Suprapubic skin (tissue), 4 donors: Measurements from ENCODE around the gene GPSM3.

Source experiments
- EP300 ChIP-seq: sonication (generic); formaldehyde crosslinking; IDR thresholded peaks from one replicate; pipeline ENCODE4 v1.6.1; 2017; ENCODE audit warnings: antibody characterized with exemption
- POLR2A ChIP-seq, 2 donors: fragments of 450-650 bp; IDR thresholded peaks; one replicate each; pipeline ENCODE4 v1.6.1; 2017; ENCODE audit warnings: antibody characterized with exemption in 2 of 2, mild to moderate bottlenecking in 2 of 2, moderate library complexity in 2 of 2
- POLR2AphosphoS5 ChIP-seq, 3 donors: sonication (generic); formaldehyde crosslinking; IDR thresholded peaks; one replicate each; pipeline ENCODE4 v1.6.1; 2017; ENCODE audit warnings: antibody characterized with exemption in 3 of 3
- TF ChIP-seq, protein P1 (sequence below), 2 donors: fragments of 200-600 bp in 1 of 2; fragments of 450-650 bp in 1 of 2; sonication (generic) in 1 of 2; IDR thresholded peaks; one replicate each; pipeline ENCODE4 v1.5.1; 2016 to 2019; ENCODE audit warnings: antibody characterized with exemption in 2 of 2, mild to moderate bottlenecking in 1 of 2, moderate library complexity in 1 of 2

DNA sequence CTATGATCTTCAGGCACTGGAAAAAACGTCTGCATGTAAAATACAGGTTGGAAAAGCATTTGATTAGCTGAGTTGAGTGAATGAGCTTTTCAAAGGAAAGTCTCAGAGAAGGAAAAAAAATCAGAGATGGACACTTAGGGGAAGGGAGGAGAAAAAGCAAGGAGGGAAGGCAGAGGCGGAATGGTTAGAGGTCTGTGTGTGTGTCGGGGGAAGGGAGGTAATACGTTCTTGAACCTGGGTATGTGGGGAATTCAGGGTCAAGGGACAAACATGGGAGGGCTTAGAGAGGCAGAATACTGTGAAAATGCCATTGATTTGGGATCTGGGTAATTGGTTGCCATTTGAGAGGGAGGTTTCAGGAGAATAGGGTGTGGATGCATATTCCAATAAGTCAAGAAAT is 45.8 kb downstream of the GPSM3 start:
- TF ChIP-seq, protein P1, sequence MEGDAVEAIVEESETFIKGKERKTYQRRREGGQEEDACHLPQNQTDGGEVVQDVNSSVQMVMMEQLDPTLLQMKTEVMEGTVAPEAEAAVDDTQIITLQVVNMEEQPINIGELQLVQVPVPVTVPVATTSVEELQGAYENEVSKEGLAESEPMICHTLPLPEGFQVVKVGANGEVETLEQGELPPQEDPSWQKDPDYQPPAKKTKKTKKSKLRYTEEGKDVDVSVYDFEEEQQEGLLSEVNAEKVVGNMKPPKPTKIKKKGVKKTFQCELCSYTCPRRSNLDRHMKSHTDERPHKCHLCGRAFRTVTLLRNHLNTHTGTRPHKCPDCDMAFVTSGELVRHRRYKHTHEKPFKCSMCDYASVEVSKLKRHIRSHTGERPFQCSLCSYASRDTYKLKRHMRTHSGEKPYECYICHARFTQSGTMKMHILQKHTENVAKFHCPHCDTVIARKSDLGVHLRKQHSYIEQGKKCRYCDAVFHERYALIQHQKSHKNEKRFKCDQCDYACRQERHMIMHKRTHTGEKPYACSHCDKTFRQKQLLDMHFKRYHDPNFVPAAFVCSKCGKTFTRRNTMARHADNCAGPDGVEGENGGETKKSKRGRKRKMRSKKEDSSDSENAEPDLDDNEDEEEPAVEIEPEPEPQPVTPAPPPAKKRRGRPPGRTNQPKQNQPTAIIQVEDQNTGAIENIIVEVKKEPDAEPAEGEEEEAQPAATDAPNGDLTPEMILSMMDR (IDR thresholded peaks at IDR 0.05), result no peak
- TF ChIP-seq EP300 (no peak), POLR2A (IDR thresholded peaks at IDR 0.05) (no peak), POLR2AphosphoS5 (IDR thresholded peaks at IDR 0.05) (no peak)
